Suppressor macrophage (primary cell): ENCODE measurements around the gene ANKRD29.
"Not testable (repeated sequence)": the region's sequence is repeated elsewhere in the genome, so short reads cannot be mapped to it uniquely, and the experiment has no call there.

Experiments used
- DNase-seq, 4 experiments: peaks; one replicate each; pipeline ENCODE4 v3.0.0-alpha.2; 2020 to 2022

The ANKRD29 gene

GRCh38 chr18:23643815-23644490 is 18.8 kb downstream of the ANKRD29 start:
- DNase-seq = no peak

- DNase-seq = no peak
Measured at GRCh38 chr18:23641937-23642666, 20.6 kb downstream of the ANKRD29 start.

DNA sequence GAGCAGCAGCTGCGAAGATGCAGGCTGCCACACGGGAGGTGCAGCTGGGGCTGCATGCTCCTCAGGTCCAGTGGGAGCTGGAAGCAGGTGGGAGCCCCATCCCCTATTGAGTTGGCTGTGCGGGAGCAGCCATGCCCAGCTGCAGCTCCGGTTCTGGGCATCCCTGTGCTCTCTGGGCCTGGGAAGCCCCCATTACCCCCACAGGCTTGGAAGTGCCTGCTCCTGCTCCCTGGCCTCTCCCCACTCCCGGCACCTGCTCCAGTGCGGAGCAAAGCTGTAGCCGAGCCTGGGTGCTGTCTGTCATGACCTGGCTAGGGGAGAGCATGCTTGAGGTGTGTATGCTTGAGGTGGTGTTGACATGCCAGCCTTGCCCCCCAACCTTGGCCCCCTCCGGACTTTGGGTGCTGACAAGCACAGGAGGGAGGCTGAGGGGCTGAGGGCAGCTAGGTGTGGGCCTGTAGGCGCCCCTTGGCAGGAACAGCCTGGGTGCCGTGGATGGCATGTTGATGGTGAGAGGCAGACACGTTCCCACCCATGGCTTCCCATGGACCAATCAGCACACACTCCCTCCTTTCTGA is 21.5 kb downstream of the ANKRD29 start:
- no peak for DNase-seq

DNA sequence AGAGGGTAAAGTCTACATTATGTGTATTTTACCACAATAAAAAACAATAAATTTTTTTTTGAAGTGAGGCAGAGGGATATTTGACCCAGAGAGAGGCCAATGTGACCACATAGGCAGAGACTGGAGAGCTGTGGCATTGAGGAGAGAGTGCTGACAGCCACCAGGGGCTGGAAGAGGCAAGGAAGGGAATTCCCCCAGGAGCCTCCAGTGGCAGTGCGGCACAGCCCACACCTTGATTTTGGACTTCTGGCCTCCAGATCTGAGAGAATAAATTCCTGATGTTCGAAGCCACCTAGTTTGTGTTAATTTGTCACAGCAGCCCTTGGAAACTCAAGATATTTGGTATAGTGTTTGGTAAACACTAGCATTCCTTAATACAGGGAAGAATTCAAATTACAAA is 22.7 kb downstream of the ANKRD29 start:
- no peak for DNase-seq

GRCh38 chr18:23636433-23636832 is 26.3 kb downstream of the ANKRD29 start:
- not testable (repeated sequence) for DNase-seq

- DNase-seq = no peak
Measured at GRCh38 chr18:23636071-23636399, 26.7 kb downstream of the ANKRD29 start.

GRCh38 chr18:23635283-23636070 is 27.2 kb downstream of the ANKRD29 start:
- DNase-seq = no peak

DNA sequence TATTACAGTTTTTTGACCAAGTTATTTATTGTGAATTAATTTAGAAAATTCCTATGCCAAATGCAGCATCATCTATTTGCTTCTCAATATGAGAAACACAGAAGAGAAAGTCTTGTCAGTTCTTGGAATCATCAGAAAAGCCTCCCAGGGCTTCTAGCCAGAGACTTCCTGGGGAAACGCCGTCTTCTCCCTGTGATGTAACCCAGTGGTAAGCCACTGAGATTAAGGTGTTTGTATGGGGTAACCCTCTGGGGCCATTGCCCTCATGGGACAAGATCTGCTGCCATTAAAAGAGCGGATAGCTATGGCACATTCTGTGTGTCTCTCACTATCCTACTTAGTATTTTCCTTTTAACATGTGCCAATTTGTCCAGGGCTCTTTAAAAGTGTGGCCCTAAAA is 28.0 kb downstream of the ANKRD29 start:
- no peak for DNase-seq

GRCh38 chr18:23632615-23633014 is 30.1 kb downstream of the ANKRD29 start:
- DNase-seq = no peak

DNA sequence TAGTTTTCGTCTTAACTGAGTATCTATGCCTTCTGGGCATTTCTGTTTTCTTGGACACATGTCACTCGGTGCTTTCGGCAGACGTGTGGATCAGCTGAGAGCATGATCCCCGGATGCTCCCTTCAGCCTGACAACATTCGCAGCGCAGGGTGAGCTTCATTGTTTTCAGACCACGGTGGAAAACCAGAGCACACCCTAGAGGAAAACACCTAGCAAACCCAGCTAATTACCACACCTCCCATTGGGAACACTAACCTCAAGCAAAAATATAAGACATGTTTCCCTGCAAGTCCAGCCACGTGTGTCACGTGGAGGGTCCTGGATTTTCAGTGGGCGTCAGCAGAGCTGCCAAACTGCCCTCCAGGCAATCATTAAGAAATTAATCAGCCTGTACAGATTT is 31.0 kb downstream of the ANKRD29 start:
- no peak for DNase-seq

DNA sequence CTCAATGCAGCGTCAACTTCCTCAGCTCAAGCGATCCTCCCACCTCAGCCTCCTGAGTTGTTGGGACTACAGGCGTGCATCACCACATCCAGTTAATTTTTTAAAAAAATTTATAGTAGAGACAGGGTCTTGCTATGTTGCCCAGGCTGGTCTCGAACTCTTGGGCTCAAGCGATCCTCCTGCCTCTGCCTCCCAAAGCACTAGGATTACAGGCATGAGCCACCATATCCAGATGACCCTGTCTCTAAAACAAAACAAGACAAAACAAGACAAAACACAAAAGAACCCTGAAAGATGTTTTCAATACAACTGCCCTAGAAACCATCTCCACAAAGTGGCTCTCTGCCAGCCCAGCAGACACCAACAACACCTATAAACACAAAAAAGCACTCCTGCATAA is 31.4 kb downstream of the ANKRD29 start:
- no peak for DNase-seq

- no peak for DNase-seq
Measured at GRCh38 chr18:23629444-23629946, 33.2 kb downstream of the ANKRD29 start.

DNA sequence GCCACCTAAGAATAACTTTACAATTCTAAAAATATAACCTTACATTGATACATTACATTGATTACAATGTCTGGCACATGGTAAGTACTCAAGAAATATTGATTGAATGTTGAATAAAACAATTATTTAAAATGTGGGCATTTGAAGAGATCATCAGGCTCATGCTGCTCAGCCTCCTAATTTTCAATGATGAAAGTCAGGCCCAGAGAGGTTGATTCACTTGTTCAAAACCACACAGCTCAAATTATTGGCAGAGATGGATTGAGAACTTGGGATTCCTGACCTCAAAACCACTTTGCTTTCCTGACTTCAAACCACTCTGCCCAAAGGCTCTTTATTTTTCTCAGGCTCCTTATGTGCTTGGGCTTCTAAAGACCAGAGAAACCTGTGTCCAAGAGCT is 34.7 kb downstream of the ANKRD29 start:
- no peak for DNase-seq

DNA sequence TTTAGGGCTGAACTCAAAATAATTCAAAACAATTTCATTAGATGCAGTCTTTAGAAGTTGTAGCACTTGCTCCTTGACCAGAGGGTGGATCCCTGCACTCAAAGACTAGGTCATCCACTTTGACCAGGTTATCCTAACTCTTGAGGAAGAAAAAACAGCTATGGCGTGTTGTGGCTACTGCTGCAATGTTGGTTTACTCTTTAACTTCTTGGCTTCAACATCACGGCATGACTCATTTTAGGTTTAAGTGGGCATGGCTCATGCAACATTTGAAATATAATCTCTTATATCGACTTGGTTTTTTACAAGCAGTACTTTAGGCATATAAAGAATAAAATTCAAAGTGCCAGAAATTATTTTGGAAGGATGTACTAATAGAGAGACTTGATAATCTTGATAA is 35.4 kb downstream of the ANKRD29 start:
- no peak for DNase-seq

GRCh38 chr18:23626451-23627279 is 36.0 kb downstream of the ANKRD29 start:
- no peak for DNase-seq

DNA sequence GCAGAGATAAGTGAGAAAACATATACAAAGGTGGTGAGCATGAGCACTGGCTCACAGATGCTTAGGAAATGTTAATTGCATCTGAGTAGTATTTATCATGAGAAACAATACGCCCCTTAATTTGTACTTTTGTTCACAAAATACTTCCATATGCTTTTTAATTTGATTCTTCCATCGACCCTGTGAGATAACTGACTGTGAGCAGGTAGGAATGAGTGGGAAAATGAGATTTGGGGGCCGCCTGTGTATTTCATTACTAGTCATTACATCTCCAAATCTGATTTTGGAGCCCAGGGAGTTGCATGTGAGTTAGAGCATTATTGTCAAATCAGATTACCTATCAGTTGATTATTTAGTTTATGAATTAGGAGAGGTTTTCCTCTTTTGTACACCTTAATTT is 39.7 kb downstream of the ANKRD29 start:
- DNase-seq = no peak

DNA sequence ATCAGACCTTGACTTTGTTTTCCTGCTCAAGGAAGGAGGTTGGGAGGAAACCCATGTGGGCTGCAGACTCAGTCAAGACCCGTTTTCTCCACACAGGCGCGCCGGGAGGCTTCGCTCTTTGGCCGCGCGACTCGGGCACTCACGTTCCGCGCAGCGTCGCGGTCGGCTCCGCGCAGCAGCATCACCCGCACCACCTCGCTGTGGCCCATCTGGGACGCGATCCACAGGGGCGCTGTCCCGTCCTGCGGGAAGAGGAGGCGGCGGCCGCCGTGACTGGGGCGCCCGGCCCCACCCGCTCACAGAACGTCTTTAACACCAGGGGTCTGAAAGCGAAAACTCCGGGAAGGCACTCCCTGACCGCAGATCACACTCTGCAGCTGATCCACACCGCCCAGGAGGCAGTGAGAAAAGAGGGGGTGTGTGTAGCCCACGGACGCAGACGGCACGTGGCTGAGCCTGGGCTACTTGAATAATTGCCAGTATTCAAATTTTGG is 43.3 kb downstream of the ANKRD29 start:
- peak; percentile 34 to 69 (median 48) for DNase-seq

- DNase-seq = peak; percentile 54 to 77 (median 72)
Measured at GRCh38 chr18:23618862-23619387, 43.8 kb downstream of the ANKRD29 start.

DNA sequence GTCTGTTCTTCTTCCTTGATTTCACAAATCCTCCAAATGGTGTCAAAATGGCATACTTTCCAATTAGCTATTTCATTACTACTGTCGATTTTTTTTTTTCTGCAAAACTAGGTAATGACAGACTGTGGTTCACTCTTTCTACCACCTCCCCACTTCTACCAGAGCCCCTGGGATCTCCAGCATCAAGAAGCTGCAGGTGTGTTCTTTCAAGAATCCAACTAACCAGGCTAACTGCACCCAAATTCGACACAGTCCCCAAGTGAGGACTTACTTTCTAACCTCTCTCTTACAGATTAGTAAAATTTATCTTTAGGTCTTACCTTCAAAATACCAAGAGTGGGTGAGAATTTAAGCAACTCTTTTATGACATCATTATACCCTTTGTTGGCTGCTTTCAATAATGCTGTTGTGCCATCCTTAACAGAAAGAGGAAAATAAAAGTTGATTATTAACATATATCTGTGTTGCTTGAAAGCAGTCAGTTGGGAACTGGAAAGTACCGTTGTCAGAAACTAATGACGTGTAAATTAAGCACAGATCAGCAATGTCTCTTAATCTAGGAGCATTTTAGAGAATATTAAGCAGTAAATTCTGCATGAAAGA is 45.2 kb downstream of the ANKRD29 start:
- DNase-seq = peak in 2 of 4 experiments; percentile 26

DNA sequence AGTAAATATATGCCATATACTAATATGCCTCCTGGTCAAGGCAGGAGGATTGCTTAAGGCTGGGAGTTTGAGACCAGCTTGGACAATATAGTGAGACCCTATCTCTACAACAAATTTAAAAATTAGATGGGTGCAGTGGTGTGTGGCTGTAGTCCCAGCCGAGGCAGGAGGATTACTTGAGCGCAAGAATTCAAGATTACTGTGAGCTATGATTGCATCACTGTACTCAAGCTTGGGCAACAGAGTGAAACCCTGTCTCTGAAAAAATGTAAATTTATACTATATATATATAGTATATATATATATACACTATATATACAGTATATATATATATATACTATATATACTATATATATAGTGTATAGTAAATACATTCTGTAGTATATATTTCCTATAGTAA is 46.5 kb downstream of the ANKRD29 start:
- no peak for DNase-seq

GRCh38 chr18:23614891-23615290 is 47.8 kb downstream of the ANKRD29 start:
- DNase-seq = no peak
